A549 (cell line): Measurements from ENCODE around the gene FAM20C.

Experiments used
- CBX2 ChIP-seq: fragments of 200-600 bp; sonication (generic); IDR thresholded peaks from 2 replicates; pipeline ENCODE4 v1.6.1; 2016; ENCODE audit warnings: low read depth, mild to moderate bottlenecking, borderline replicate concordance
- CEBPB ChIP-seq, 2 experiments: fragments of >200 bp in 1 of 2; sonication (Bioruptor Twin) in 1 of 2; formaldehyde crosslinking in 1 of 2; IDR thresholded peaks; 2 replicates each; pipeline ENCODE4 v1.6.1; 2012 to 2016
- EHF ChIP-seq: fragments of 250-450 bp; sonication (Bioruptor Pico); IDR thresholded peaks from 2 replicates; pipeline ENCODE4 v1.5.0; 2020; ENCODE audit warnings: mild to moderate bottlenecking
- EP300 ChIP-seq, 2 experiments: fragments of >200 bp; sonication (Bioruptor Twin); formaldehyde crosslinking; IDR thresholded peaks; 2 replicates in 1 of 2; 3 replicates in 1 of 2; pipeline ENCODE4 v1.6.1; 2016 to 2017
- KDM5A ChIP-seq: fragments of 200-600 bp; sonication (generic); IDR thresholded peaks from 2 replicates; pipeline ENCODE4 v1.6.1; 2016; ENCODE audit warnings: antibody characterized with exemption, mild to moderate bottlenecking
- MAFK ChIP-seq: fragments of 450-650 bp; IDR thresholded peaks from 2 replicates; pipeline ENCODE4 v1.6.1; 2014; ENCODE audit not compliant: partially characterized antibody
- RAD21 ChIP-seq, 2 experiments: fragments of >200 bp in 1 of 2; sonication (Bioruptor Twin) in 1 of 2; formaldehyde crosslinking in 1 of 2; IDR thresholded peaks in 1 of 2; conservative IDR thresholded peaks in 1 of 2; 2 replicates in 1 of 2; 3 replicates in 1 of 2; pipeline ENCODE4 v1.6.1; 2012 to 2018; ENCODE audit warnings: inconsistent platforms in 1 of 2
- RFX5 ChIP-seq: fragments of 450-650 bp; IDR thresholded peaks from 2 replicates; pipeline ENCODE4 v1.7.1; 2014; ENCODE audit warnings: antibody characterized with exemption, mild to moderate bottlenecking, moderate library complexity
- USF2 ChIP-seq: fragments of 450-650 bp; IDR thresholded peaks from 2 replicates; pipeline ENCODE4 v1.6.1; 2014; ENCODE audit warnings: antibody characterized with exemption
- TF ChIP-seq, protein P1 (sequence below): fragments of >200 bp; sonication (Bioruptor Twin); formaldehyde crosslinking; IDR thresholded peaks from 3 replicates; pipeline ENCODE4 v1.5.1; 2016
- TF ChIP-seq, protein P2 (sequence below): IDR thresholded peaks from 2 replicates; pipeline ENCODE4 v1.6.1; 2012
- TF ChIP-seq, protein P3 (sequence below): fragments of 150-350 bp; IDR thresholded peaks from 2 replicates; pipeline ENCODE4 v1.6.1; 2014; ENCODE audit warnings: low read depth, mild to moderate bottlenecking, low read length

GRCh38 chr7:200290-200689 is 7.9 kb downstream of the FAM20C start:
- TF ChIP-seq MAFK (no peak), EP300 (IDR thresholded peaks at IDR 0.05) (no peak), EHF (CRISPR knock-in tag) (no peak), RFX5 (no peak), USF2 (no peak), RAD21 (conservative IDR thresholded peaks at IDR 0.05 in 1 of 2, IDR thresholded peaks at IDR 0.05 in 1 of 2) (no peak), CEBPB (IDR thresholded peaks at IDR 0.05) (no peak), KDM5A (no peak), CBX2 (no peak)
- TF ChIP-seq, protein P1, sequence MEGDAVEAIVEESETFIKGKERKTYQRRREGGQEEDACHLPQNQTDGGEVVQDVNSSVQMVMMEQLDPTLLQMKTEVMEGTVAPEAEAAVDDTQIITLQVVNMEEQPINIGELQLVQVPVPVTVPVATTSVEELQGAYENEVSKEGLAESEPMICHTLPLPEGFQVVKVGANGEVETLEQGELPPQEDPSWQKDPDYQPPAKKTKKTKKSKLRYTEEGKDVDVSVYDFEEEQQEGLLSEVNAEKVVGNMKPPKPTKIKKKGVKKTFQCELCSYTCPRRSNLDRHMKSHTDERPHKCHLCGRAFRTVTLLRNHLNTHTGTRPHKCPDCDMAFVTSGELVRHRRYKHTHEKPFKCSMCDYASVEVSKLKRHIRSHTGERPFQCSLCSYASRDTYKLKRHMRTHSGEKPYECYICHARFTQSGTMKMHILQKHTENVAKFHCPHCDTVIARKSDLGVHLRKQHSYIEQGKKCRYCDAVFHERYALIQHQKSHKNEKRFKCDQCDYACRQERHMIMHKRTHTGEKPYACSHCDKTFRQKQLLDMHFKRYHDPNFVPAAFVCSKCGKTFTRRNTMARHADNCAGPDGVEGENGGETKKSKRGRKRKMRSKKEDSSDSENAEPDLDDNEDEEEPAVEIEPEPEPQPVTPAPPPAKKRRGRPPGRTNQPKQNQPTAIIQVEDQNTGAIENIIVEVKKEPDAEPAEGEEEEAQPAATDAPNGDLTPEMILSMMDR: no peak
- TF ChIP-seq, protein P2, sequence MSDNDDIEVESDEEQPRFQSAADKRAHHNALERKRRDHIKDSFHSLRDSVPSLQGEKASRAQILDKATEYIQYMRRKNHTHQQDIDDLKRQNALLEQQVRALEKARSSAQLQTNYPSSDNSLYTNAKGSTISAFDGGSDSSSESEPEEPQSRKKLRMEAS: no peak
- TF ChIP-seq, protein P3, sequence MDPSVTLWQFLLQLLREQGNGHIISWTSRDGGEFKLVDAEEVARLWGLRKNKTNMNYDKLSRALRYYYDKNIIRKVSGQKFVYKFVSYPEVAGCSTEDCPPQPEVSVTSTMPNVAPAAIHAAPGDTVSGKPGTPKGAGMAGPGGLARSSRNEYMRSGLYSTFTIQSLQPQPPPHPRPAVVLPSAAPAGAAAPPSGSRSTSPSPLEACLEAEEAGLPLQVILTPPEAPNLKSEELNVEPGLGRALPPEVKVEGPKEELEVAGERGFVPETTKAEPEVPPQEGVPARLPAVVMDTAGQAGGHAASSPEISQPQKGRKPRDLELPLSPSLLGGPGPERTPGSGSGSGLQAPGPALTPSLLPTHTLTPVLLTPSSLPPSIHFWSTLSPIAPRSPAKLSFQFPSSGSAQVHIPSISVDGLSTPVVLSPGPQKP: no peak
